Heart right ventricle (tissue), 16 donors: ENCODE data around the gene TCERG1L. TPM values are rescaled to one million over a fixed set of nuclear protein-coding genes. Genes with fewer than 3 reads are reported as not detected.

Source experiments
- ATAC-seq, 8 donors: fragments of 200-7000 bp; cut with Tn5 transposase; one replicate each; pipeline ENCODE4 v1.9.1; 2020; ENCODE audit warnings: mild to moderate bottlenecking in 8 of 8, moderate library complexity in 8 of 8, moderate number of reproducible peaks in 1 of 8
- DNase-seq, 2 donors: peaks; one replicate each; pipeline ENCODE4 v3.0.0-alpha.2; 2020
- H3K27ac ChIP-seq, 10 donors: fragments of 200-600 bp; sonication (generic) in 2 of 10; one replicate each; pipeline versions ENCODE4 v1.5.0 to v1.8.0; 2020 to 2022; ENCODE audit warnings: mild to moderate bottlenecking in 3 of 10
- H3K27me3 ChIP-seq, 7 donors: fragments of 200-600 bp; one replicate each; pipeline ENCODE4 v1.8.0; 2021 to 2022; ENCODE audit warnings: mild to moderate bottlenecking in 2 of 7
- H3K36me3 ChIP-seq, 9 donors: fragments of 200-600 bp; sonication (generic) in 1 of 9; one replicate each; pipeline versions ENCODE4 v1.5.0 to v1.8.0; 2020 to 2022; ENCODE audit warnings: mild to moderate bottlenecking in 2 of 9
- H3K4me1 ChIP-seq, 9 donors: fragments of 200-600 bp; sonication (generic) in 1 of 9; one replicate each; pipeline versions ENCODE4 v1.5.0 to v1.8.0; 2020 to 2022; ENCODE audit warnings: mild to moderate bottlenecking in 4 of 9
- H3K4me3 ChIP-seq, 10 donors: fragments of 200-600 bp; sonication (generic) in 2 of 10; one replicate each; pipeline versions ENCODE4 v1.5.0 to v1.8.0; 2020 to 2022; ENCODE audit warnings: mild to moderate bottlenecking in 7 of 10, moderate library complexity in 2 of 10
- H3K9me3 ChIP-seq, 11 donors: fragments of 200-600 bp in 10 of 11; sonication (generic) in 2 of 11; one replicate each; pipeline versions ENCODE4 v1.5.0 to v1.8.0; 2013 to 2022; ENCODE audit warnings: mild to moderate bottlenecking in 2 of 11, control low read depth in 1 of 11, moderate library complexity in 1 of 11
- WGBS, 2 donors: extraction: QIAGEN DNeasy Blood & Tissue Kit; methylation state at CpG; one replicate each; pipeline ENCODE4 v1.1.7; 2013; ENCODE audit warnings: inconsistent platforms in 1 of 2; 5-methylcytosine and 5-hydroxymethylcytosine counted together
- intact Hi-C, 10 donors: fragments of 100-400 bp; cut with DNase I; formaldehyde crosslinking; loops; one replicate each; pipeline versions ENCODE4 v1.11.1 to v1.14.2; 2022
- polyA plus RNA-seq, 2 donors: library from polyadenylated mRNA; stranded (reverse); fragments of 200-250 nt; gene quantifications; one replicate each; pipeline ENCODE4 v1.2.3, GENCODE V29; 2013
- total RNA-seq, 10 donors: library from RNA; stranded (reverse); fragmentation: NEBNext Ultra II Directional in 3 of 10; extraction: Animal tissue kit (Norgen Biotek cat#: 25700) in 3 of 10; gene quantifications; one replicate each; pipeline versions ENCODE4 v1.2.1 to v1.2.4, GENCODE V29; 2021 to 2023
- TF ChIP-seq, protein P1 (sequence below), 9 donors: fragments of 200-600 bp; sonication (generic) in 2 of 9; IDR thresholded peaks; one replicate each; pipeline versions ENCODE4 v1.5.0 to v1.8.0; 2021 to 2022; ENCODE audit warnings: antibody characterized with exemption in 9 of 9, mild to moderate bottlenecking in 5 of 9, moderate library complexity in 1 of 9
- donor health status: Arrhythmogenic right ventricular cardiomyopathy.
- donor health status: ischemic (EF 13 %, LVEDD 7.1; RV severe dilation, severe dysfunction).
- donor health status: healthy with polysubstance abuse.
- donor health status: DM: no; HTN: yes; CAD: no.
- donor health status: DM: no; HTN: no; CAD: no.
- donor health status: ischemic (EF 25% LVEDD 6.9; RV normal size, moderate dysfunction).
- donor health status: ischemic (EF 25% LVEDD 5.7; RV mildly dilated, moderate dysfunction).
- donor health status: healthy.
- donor health status: DM: yes; HTN: yes; CAD: no.
- donor health status: Ischemic cardiomyopathy.
- donor health status: ischemic (EF 35%, LVEDD 5.7; RV mildly dilated, moderate dysfunction).
- donor health status: nonischemic (EF 11% LVEDD 7.7; RV severe dilation, severe dysfunction).
- donor health status: DM: yes; HTN: yes; CAD: no.
- donor health status: PGD.
- donor health status: ischemic (EF 29% LVEDD 5.4; RV normal size, mild dysfunction).
- donor health status: nonischemic (EF 23%, LVEDD 6.1; RV moderate dilation, normal function).

TCERG1L gene
- total and polyA plus RNA-seq, 12 donors, result 0.09 TPM; not detected in 10

DNA sequence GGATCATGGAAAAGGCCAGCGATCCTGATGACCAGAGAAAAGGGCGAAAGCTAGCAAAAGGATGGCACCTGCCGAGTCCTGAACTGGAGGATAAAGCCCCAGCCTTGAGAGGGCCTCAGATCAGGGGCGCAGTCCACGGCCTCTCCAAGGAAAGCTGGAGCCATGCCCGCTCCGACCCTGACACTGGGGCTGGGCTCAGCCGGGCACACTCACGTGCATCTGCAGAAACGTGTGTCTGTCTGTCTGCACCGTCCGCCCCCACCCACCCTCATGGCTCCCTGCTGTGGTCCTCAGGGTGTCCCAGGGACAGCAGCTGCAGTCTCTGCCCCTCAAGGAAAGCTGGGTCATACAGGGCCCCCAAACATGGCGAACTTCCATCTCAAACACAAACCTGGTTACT is 200.5 kb downstream of the TCERG1L start:
- Histone ChIP-seq H3K36me3 (no peaks in the 10 kb centered on the region), H3K4me1 (no peaks in the 10 kb centered on the region), H3K27me3 (peaks cover 0 to 23% (median 8%) of the 10 kb centered on the region in 7 donors), H3K27ac (no peak overlapping the region), H3K4me3 (no peak overlapping the region), H3K9me3 (peaks cover 0 to 17% (median 0%) of the 10 kb centered on the region in 11 donors)
- TF ChIP-seq, protein P1, sequence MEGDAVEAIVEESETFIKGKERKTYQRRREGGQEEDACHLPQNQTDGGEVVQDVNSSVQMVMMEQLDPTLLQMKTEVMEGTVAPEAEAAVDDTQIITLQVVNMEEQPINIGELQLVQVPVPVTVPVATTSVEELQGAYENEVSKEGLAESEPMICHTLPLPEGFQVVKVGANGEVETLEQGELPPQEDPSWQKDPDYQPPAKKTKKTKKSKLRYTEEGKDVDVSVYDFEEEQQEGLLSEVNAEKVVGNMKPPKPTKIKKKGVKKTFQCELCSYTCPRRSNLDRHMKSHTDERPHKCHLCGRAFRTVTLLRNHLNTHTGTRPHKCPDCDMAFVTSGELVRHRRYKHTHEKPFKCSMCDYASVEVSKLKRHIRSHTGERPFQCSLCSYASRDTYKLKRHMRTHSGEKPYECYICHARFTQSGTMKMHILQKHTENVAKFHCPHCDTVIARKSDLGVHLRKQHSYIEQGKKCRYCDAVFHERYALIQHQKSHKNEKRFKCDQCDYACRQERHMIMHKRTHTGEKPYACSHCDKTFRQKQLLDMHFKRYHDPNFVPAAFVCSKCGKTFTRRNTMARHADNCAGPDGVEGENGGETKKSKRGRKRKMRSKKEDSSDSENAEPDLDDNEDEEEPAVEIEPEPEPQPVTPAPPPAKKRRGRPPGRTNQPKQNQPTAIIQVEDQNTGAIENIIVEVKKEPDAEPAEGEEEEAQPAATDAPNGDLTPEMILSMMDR (IDR thresholded peaks at IDR 0.05), result no peak
- 83 to 90% methylated on average over 13 of the region's 13 CpGs for WGBS, 2 donors
- intact Hi-C loops, result no loop called here
- ATAC-seq (no peak), DNase-seq (no peak)

DNA sequence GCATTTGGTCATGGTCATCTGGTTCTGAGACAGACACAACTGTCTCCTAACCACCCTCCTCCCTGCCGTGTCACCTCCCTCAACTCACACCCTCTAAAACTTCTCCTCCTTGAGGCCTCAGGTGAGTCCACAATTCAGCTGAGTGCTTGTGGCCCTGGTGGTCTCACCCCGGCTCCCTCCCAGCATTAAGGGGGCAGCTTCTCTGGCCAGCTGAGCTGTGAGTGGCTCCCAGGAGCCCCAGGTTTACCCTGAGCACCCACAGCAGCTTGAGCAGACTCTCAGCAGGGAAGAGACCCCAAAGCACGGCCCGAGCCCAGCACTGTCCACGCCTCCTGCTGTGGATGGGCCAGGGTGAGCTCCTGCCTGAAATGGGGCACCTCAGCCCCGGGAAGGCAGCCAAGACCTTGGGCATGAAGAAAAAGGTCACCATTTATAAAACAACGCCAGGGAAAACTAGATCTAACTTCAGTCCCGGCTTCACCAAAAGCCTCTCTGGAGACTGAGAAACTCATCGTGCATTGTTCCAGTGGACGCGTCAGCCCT is 201.2 kb downstream of the TCERG1L start:
- no peak overlapping the region for H3K4me3 ChIP-seq
- H3K36me3 ChIP-seq, result no peaks in the 10 kb centered on the region
- ATAC-seq, result no peak
- H3K27me3 ChIP-seq, result peaks cover 0 to 23% (median 8%) of the 10 kb centered on the region in 7 donors
- intact Hi-C loops, result no loop called here
- DNase-seq, result no peak
- H3K27ac ChIP-seq, result no peak overlapping the region
- 87% methylated on average over 11 of the region's 11 CpGs for WGBS, 2 donors
- H3K9me3 ChIP-seq, result peaks cover 0 to 17% (median 0%) of the 10 kb centered on the region in 11 donors
- H3K4me1 ChIP-seq, result no peaks in the 10 kb centered on the region
- TF ChIP-seq, protein P1 (IDR thresholded peaks at IDR 0.05), result no peak

GRCh38 chr10:131109726-131110125 is 201.8 kb downstream of the TCERG1L start:
- WGBS, 2 donors, result 79 to 82% methylated on average over 16 of the region's 16 CpGs
- H3K9me3 ChIP-seq, result peaks cover 0 to 17% (median 0%) of the 10 kb centered on the region in 11 donors
- no peaks in the 10 kb centered on the region for H3K4me1 ChIP-seq
- ATAC-seq, result no peak
- H3K27ac ChIP-seq, result no peak overlapping the region
- H3K36me3 ChIP-seq, result no peaks in the 10 kb centered on the region
- TF ChIP-seq, protein P1 (IDR thresholded peaks at IDR 0.05), result no peak
- H3K27me3 ChIP-seq, result peaks cover 0 to 24% (median 8%) of the 10 kb centered on the region in 7 donors
- no peak overlapping the region for H3K4me3 ChIP-seq
- DNase-seq, result no peak
- intact Hi-C loops, result no loop called here

- Histone ChIP-seq H3K36me3 (no peaks in the 10 kb centered on the region), H3K4me3 (no peak overlapping the region), H3K9me3 (peaks cover 0 to 17% (median 0%) of the 10 kb centered on the region in 11 donors), H3K27ac (no peak overlapping the region), H3K27me3 (peaks cover 0 to 24% (median 8%) of the 10 kb centered on the region in 7 donors), H3K4me1 (no peaks in the 10 kb centered on the region)
- ATAC-seq, result no peak
- intact Hi-C loops, result no loop called here
- 78 to 84% methylated on average over 19 of the region's 19 CpGs for WGBS, 2 donors
- no peak for DNase-seq
- TF ChIP-seq, protein P1 (IDR thresholded peaks at IDR 0.05), result no peak
Measured at GRCh38 chr10:131109291-131109690, 202.2 kb downstream of the TCERG1L start.
